SK-N-MC (cell line): Measurements from ENCODE around the gene CCDC17.

Experiments used
- EZH2 ChIP-seq: fragments of 200-600 bp; sonication (generic); IDR thresholded peaks from one replicate; pipeline ENCODE4 v1.6.1; 2017; ENCODE audit warnings: antibody characterized with exemption
- FOXP2 ChIP-seq: optimal IDR thresholded peaks from 2 replicates; pipeline ENCODE3; 2011; ENCODE audit warnings: mild to moderate bottlenecking, moderate library complexity; ENCODE audit not compliant: insufficient read depth; ENCODE audit errors: extremely low read length, control extremely low read depth
- POLR2AphosphoS5 ChIP-seq: IDR thresholded peaks from 2 replicates; pipeline ENCODE4 v1.6.1; 2012; ENCODE audit warnings: mild to moderate bottlenecking, low read depth, low read length, borderline replicate concordance

GRCh38 chr1:45574105-45574626 is 49.7 kb downstream of the CCDC17 start:
- no peak for TF ChIP-seq POLR2AphosphoS5
- no peak for TF ChIP-seq FOXP2
- no peak for TF ChIP-seq EZH2
